Dermis blood vessel endothelial cell (primary cell): ENCODE measurements around the gene SRL. TPM values are rescaled to one million over a fixed set of nuclear protein-coding genes. Genes with fewer than 3 reads are reported as not detected.
A peak's percentile ranks its signal among the peaks of the same experiment; 100 is the strongest.
"Not testable (repeated sequence)": the region's sequence is repeated elsewhere in the genome, so short reads cannot be mapped to it uniquely, and the experiment has no call there.

Experiments used
- DNase-seq: peaks from one replicate; pipeline ENCODE4 v3.0.0; 2010
- total RNA-seq: library from RNA; depleted of rRNA; stranded (reverse); fragments of >200 nt; gene quantifications from 2 replicates; pipeline ENCODE4 v1.2.3, GENCODE V29; 2014

SRL gene
- total RNA-seq, 1 donor from 2014 or later, result 0.51 TPM

DNA sequence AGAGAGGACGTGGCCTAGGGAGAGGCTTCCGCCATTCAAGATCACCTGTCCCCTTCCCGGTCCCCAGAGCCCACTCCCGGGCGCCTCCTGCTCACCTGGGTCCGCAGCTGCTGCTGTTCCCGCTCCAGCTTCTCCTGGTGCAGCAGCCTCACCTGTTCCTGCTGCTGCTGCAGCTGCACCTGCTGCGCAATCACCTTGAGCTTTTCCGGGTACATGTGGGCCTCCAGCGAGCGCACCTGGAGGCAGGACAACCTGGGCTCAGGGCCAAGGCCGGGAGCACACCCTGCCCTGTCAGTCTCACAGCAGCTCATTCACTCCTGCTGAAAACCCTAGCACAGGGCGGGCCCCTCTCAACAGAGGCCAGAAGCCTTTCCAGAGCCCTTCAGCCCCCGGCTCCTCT, 18.5 kb upstream of the SRL start:
- DNase-seq, result no peak

DNA sequence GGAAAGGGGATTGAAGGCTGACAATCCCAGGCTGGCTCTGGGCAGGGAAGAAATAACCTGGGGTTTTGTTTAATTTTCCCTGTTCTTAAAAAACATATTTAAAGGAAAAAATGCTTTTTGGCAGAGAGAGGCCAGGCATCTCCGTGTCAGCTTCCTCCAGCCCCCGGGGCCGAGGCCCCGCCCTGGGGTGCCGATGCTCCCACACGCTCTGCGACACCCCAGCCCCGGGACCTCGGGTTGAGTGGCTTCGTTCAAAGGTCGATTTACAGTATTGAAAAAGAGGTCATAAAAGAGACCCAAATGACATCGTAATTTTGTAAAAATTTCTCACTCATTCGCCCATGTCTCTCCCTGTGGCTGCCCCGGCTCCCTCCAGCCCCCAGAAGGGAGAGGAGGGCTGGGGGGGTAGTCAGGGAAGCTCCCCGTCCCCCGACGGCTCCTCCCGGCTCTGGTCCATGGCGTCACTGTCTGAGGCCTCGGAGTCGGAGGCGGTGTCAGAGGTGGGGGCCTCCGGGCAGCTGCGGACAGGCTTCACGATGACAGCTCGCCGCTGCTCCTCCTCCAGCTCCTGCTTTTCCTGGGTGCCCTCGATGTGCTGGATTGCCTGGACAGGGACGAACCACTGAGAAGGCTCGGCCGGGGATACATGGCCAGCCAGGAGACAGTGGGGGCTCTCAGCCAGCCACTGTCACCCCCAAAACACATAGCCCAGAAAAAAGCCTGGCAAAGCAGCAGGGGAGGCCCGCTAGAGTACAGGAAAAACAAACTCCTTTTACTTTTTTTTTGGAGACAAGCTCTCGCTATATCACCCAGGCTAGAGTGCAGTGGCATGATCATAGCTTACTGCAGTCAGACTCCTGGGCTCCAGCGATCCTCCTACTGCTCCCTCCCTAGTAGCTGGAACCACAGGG, 16.0 kb upstream of the SRL start:
- no peak for DNase-seq

GRCh38 chr16:4253394-4254150, 11.7 kb upstream of the SRL start:
- peak; percentile 100 for DNase-seq

DNA sequence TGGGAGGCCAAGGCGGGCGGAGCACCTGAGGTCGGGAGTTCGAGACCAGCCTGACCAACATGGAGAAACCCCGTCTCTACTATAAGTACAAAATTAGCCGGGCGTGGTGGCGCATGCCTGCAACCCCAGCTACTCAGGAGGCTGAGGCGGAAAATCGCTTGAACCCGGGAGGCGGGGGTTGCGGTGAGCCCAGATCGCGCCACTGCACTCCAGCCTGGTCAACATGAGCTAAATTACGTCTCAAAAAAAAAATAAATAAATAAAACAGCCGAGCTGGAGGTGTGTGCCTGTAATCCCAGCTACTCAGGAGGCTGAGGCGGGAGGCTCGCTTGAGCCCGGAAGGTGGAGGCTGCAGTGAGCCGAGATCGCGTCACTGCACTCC, 11.1 kb upstream of the SRL start:
- DNase-seq, result not testable (repeated sequence)

GRCh38 chr16:4249530-4250308, 7.8 kb upstream of the SRL start:
- no peak for DNase-seq

- DNase-seq, result no peak
Observed at GRCh38 chr16:4247460-4247784, 5.5 kb upstream of the SRL start.

DNA sequence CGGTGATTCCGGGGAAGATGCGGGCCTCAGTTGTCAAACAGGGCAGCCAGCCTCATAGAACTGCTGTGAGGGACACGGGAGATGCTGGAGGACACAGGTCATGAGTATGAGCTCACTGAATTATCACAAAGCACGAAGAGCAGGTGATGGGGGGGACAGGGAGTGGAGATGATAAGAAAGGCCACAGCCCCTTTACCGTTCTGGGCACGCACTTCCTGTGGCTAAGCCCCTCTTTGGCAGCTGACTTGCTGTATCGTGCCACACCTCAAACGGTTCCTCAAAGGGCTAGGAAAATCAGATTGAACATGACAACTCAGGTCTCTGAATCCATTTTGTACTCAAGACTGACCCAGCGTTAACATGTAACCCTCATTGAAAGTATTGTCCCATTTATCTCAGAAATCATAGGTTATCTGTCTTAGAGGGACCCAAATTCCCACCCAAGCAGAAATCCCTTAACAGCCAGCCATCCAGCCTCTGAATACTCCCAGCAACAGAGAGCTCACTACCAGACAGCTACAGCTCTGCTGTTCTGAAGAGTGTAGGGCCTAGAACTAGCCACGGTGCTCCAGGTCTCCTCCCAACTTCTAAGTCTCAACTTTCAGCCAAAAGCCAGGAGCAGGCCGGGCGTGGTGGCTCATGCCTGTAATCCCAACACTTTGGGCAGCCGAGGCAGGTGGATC, 5.0 kb upstream of the SRL start:
- DNase-seq, result no peak

DNA sequence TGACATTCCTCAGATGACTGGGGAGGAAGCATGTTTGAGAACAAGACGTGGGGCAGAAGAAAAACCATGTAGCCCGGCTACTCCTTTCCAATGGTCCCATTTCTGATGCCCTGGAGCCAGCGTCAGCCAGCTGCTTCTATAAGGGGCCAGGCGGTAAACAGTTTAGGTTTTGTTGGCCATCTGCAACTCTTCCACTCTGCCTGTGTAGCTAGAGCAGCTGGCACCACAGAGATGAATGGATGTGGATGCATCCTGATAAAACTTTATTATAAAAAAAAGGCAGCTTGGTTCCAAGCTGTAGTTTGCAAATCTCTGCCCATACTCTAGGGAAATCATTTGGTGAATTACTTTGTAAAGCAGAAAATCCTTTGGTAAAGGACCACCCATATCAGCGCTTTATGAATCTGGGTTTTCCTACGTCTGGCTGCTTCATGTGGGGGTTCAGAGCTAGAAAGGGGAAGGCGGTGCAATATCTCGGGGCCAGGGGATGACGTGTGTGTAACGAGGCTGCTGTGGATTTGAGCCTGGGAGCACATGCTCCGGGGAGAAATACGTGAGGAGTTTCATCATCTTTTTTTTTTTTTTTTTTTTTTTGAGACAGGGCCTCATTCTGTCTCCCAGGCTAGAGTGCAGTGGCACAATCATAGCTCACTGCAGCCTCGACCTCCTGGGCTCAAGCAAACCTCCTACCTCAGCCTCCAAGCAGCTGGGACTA, 3.4 kb upstream of the SRL start:
- no peak for DNase-seq

DNA sequence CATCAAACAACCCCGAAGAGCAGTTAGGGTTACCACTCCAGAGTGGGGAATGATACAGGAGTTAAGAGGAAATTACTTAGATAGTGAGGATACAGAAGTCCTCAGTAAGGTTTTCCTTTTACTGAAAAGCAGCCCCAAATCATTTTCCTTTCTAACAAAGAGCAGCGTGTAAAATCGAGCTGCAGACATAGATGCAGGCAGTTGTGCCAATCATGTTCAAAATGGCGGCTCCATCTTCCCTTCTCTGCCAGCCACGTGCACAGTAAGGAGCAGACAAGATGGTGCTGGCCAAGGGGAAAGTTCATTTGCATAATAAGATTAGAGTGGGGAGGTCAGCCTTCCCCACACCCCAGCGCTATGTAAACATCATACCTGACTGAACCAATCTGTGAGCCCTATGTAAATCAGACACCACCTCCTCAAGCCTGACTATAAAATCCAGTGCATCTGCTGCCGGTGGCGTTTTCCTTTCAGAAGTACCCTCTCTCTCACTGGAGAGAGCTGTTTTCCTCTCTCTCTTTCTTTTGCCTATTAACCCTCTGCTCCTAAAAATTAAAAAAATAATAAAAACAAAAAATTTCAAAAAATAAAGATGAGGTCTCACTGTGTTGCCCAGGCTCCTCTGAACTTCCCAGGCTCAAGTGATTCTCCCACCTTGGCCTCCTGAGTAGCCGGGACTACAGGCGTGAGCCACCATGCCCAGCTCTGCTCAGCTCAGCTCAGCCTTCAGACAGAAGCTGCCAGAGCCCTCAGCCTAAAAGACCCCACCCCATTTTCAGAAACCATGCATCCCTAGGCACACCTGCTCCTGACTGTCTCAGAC, 2.6 kb upstream of the SRL start:
- DNase-seq, result no peak

GRCh38 chr16:4241258-4241927, 487 bp downstream of the SRL start:
- no peak for DNase-seq

DNA sequence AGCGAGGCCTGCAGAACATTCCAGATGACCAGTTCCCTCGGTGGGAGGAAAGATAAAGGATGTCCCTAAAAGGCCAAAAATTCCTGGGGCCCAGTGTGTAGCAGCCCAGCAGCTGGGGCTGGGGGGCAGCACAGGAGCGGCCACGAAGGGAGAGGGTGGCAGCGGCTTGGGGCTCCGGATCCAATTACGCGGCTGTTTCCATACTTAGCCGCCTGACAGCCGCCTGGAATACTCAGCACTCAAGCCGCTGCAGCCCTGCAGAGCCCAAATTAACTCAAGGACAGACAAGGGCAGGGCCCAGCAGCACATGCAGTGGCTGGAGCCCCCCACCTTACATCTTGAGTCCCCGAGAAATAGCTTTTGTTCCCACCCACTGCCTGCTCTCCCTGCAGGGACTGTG, 1.3 kb downstream of the SRL start:
- no peak for DNase-seq

- no peak for DNase-seq
Observed at GRCh38 chr16:4239682-4240175, 2.2 kb downstream of the SRL start.

DNA sequence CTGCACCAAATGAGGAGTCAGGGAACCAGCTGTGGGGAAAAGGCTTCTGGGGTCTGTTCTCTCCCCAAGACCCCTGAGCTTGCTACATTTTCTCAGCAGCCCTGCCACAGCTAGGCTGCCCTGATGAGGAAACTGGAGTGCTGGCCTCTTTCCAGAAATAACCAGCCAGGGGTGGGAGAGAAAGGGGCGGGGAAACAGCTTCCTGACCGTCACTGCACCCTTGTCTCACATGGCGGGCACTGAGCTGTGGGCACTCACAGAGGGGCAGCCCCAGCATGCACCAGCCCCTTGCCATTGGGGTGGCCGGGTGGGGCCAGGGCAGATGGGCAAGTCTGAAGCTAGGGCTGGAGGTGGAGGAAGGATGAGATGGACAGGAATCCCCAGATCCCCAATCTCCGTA, 2.9 kb downstream of the SRL start:
- peak; percentile 22 for DNase-seq

DNA sequence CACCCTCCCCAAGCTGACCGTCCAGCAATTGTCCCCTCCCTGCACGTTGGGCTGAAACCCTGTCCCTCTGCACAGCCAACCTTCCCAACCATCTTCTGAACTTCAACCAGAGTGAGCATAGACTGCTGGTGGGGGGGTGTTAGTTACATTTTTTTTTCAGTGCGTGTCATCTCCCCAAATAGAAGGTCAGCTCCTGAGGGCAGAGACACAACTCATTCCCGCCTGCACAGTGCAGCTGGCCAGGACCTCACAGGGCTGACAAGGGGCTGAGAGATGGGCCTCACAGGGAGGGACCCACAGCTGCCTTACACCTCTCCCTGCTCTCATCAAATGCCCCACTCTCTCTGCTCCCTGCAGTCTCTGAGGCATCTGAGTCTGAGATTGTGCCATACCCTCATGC, 8.4 kb downstream of the SRL start:
- DNase-seq, result no peak

- DNase-seq, result no peak
Observed at GRCh38 chr16:4232541-4233386, 9.1 kb downstream of the SRL start.

DNA sequence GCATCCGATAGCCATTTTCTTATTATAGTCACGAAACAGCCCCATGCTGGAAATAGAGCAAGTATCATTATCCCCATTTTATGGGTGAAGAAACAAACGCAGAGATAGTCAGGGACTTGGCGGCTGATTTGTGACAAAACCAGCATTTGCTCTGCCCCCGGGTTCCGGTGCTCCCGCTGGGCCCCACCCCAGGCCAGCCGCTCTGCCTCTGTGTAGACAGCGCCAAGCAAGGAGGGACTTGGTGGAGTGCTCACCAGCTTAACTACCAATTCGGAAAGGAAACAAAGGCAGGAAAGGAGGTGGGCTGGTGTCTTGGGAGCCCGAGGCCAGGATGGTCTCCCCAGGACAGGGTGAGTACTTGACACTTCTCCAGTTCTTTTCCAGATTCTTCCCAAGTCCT, 10.0 kb downstream of the SRL start:
- no peak for DNase-seq

DNA sequence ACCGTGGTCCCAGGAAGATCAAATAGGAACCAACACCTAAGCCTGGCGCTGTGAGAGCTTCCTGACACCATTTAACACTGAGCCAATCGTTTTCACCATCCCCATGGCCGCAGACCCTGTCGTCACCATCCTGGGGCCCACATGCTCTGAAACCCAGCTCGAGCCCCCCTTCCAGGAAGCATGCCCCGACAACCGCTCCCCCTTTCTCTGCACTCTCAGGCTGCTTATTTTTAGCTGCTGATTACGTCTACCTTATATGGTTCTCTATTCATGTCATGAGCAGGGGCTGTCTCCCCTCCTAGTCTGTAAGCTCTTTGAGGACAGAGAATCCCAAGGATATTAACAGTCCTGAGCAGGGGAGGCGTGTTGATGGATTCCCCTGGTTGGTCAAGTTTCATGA, 10.5 kb downstream of the SRL start:
- no peak for DNase-seq

- no peak for DNase-seq
Observed at GRCh38 chr16:4227040-4227332, 14.9 kb downstream of the SRL start.

DNA sequence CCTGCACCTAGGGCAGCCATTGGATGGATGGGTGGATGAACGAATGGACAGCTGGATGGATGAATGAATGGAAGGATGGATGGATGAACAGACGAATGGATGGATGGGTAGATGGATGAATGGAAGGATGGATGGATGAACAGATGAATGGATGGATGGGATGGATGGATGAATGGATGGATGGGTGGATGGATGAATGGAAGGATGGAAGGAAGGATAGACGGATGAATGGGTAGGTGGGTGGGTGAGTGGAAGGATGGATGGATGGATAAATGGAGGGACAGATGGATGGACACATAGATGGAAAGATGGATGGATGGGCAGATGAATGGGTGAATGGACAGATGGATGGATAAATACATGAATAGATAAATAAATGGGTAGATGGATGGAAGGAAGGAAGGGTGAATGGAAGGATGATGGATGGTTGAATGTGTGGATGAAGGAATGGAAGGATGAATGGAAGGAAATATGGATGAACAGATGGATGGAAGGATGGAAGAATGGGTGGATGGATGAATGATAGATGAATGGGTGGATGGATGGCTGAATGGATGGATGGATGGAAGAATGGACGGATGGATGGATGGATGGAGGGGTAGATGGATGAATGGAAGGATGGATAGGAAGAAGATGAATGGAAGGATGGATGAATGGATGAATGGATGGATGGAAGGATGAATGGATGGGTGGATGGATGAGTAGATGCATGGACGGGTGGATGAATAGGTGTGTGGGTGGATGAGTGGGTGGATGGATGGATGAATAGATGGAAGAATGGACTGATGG, 15.4 kb downstream of the SRL start:
- DNase-seq, result no peak
